HepG2 (cell line): ENCODE results near the gene NTMT1. TPM values are rescaled to one million over a fixed set of nuclear protein-coding genes. Genes with fewer than 3 reads are reported as not detected.

Experiments used
- BHLHE40 ChIP-seq: IDR thresholded peaks from 2 replicates; pipeline ENCODE4 v1.6.1; 2011; ENCODE audit warnings: low read length, improper control_type of control experiment
- CENPBD1 ChIP-seq: sonication (generic); formaldehyde crosslinking; IDR thresholded peaks from 2 replicates; pipeline ENCODE4 v1.8.0; 2022; ENCODE audit warnings: missing genetic modification reagents, low read depth, mild to moderate bottlenecking, borderline replicate concordance
- HMGXB3 ChIP-seq: sonication (generic); formaldehyde crosslinking; IDR thresholded peaks from 2 replicates; pipeline ENCODE4 v1.4.0; 2020; ENCODE audit warnings: missing genetic modification reagents, borderline replicate concordance
- IRX3 ChIP-seq: sonication (generic); formaldehyde crosslinking; IDR thresholded peaks from 2 replicates; pipeline ENCODE4 v1.8.1; 2023; ENCODE audit warnings: mild to moderate bottlenecking, low read depth, missing genetic modification reagents, borderline replicate concordance
- MAZ ChIP-seq, 2 experiments: sonication (generic) in 1 of 2; formaldehyde crosslinking in 1 of 2; IDR thresholded peaks; 2 replicates each; pipeline versions ENCODE4 v1.5.0 to v1.6.1; 2012 to 2020; ENCODE audit warnings: low read depth in 2 of 2, mild to moderate bottlenecking in 2 of 2, borderline replicate concordance in 1 of 2, improper control_type of control experiment in 1 of 2, low read length in 1 of 2, missing genetic modification reagents in 1 of 2, moderate library complexity in 1 of 2
- RORA ChIP-seq: sonication (generic); formaldehyde crosslinking; IDR thresholded peaks from 2 replicates; pipeline ENCODE4 v1.5.0; 2020; ENCODE audit warnings: mild to moderate bottlenecking, missing genetic modification reagents, moderate library complexity
- YY1 ChIP-seq: IDR thresholded peaks from 2 replicates; pipeline ENCODE4 v1.6.1; 2011; ENCODE audit warnings: low read length, low read depth, moderate library complexity, mild to moderate bottlenecking; ENCODE audit not compliant: insufficient read depth, insufficient replicate concordance
- ZBTB34 ChIP-seq: sonication (generic); formaldehyde crosslinking; IDR thresholded peaks from 2 replicates; pipeline ENCODE4 v1.8.0; 2022; ENCODE audit warnings: mild to moderate bottlenecking, missing genetic modification reagents
- ZBTB42 ChIP-seq: sonication (generic); formaldehyde crosslinking; IDR thresholded peaks from 2 replicates; pipeline ENCODE4 v1.5.0; 2020; ENCODE audit warnings: mild to moderate bottlenecking, missing genetic modification reagents
- ZFY ChIP-seq: sonication (generic); formaldehyde crosslinking; IDR thresholded peaks from 2 replicates; pipeline ENCODE4 v1.4.0; 2020; ENCODE audit warnings: missing genetic modification reagents
- ZMAT5 ChIP-seq: sonication (generic); formaldehyde crosslinking; IDR thresholded peaks from 2 replicates; pipeline ENCODE4 v1.5.0; 2020; ENCODE audit warnings: mild to moderate bottlenecking, low read depth, missing genetic modification reagents, borderline replicate concordance
- ZNF275 ChIP-seq: sonication (generic); formaldehyde crosslinking; IDR thresholded peaks from 2 replicates; pipeline ENCODE4 v1.8.0; 2022; ENCODE audit warnings: missing genetic modification reagents, mild to moderate bottlenecking, inconsistent platforms, borderline replicate concordance
- ZNF335 ChIP-seq: sonication (generic); formaldehyde crosslinking; IDR thresholded peaks from 2 replicates; pipeline ENCODE4 v1.4.0; 2020; ENCODE audit warnings: missing genetic modification reagents
- ZNF709 ChIP-seq: sonication (generic); formaldehyde crosslinking; IDR thresholded peaks from 2 replicates; pipeline ENCODE4 v1.5.0; 2020; ENCODE audit warnings: mild to moderate bottlenecking, missing genetic modification reagents
- ZNF724P ChIP-seq: sonication (generic); formaldehyde crosslinking; IDR thresholded peaks from 2 replicates; pipeline ENCODE4 v1.8.0; 2022; ENCODE audit warnings: missing genetic modification reagents, borderline replicate concordance
- ZNF740 ChIP-seq: sonication (generic); formaldehyde crosslinking; IDR thresholded peaks from 2 replicates; pipeline ENCODE4 v1.4.0; 2020; ENCODE audit warnings: missing genetic modification reagents
- ZNF841 ChIP-seq: sonication (generic); formaldehyde crosslinking; IDR thresholded peaks from 2 replicates; pipeline ENCODE4 v1.8.1; 2023; ENCODE audit warnings: missing genetic modification reagents, borderline replicate concordance
- polyA plus RNA-seq, 8 experiments: library from polyadenylated mRNA; depleted of rRNA in 3 of 8; stranded (reverse) in 7 of 8; unstranded in 1 of 8; fragments of >200 nt; fragmentation: Illumina TruSeq in 4 of 8; extraction: Trizol in 4 of 8; gene quantifications; 2 replicates each; pipeline versions ENCODE4 v1.2.1 to v1.2.3, GENCODE V29; 2011 to 2016; ENCODE audit warnings: low read depth in 4 of 8, missing spikeins in 1 of 8, mixed read lengths in 1 of 8; ENCODE audit not compliant: insufficient read depth in 1 of 8
- total RNA-seq, 5 experiments: library from RNA; depleted of rRNA; stranded (reverse); fragments of >200 nt; fragmentation: Illumina TruSeq; extraction: Trizol; gene quantifications; 2 replicates each; pipeline ENCODE4 v1.2.3, GENCODE V29; 2016; ENCODE audit warnings: low read depth in 1 of 5

The NTMT1 gene
- total and polyA plus RNA-seq, 2 of the 13 experiments (the other 11 are each of a cell fraction or from before 2014, with no cell fraction given): 49.1 to 53.8 TPM

GRCh38 chr9:129626079-129626624, at the start of gene NTMT1 (continued):
- peak; percentile 45; the same call in 1 of the 2 replicates for TF ChIP-seq MAZ (IDR thresholded peaks at IDR 0.05; ENCODE audit: borderline replicate concordance, low read depth, low read length)
- TF ChIP-seq MAZ (CRISPR knock-in tag; IDR thresholded peaks at IDR 0.05; ENCODE audit: low read depth): 0 out of 2 replicates have a peak, but pooled peaks have one; percentile 49
- TF ChIP-seq BHLHE40: peak; percentile 94
- TF ChIP-seq HMGXB3 (CRISPR knock-in tag): no peak
- TF ChIP-seq RORA (CRISPR knock-in tag): no peak
- no peak for TF ChIP-seq ZNF335
- TF ChIP-seq ZMAT5 (CRISPR knock-in tag): no peak
- TF ChIP-seq ZNF275 (CRISPR knock-in tag): peak; percentile 20; the same call in 1 of the 2 replicates
- TF ChIP-seq ZBTB34 (CRISPR knock-in tag): 0 out of 2 replicates have a peak, but pooled peaks have one; percentile 40
- no peak for TF ChIP-seq ZNF841 (CRISPR knock-in tag)
- peak; percentile 83; the same call in 1 of the 2 replicates for TF ChIP-seq ZNF709 (CRISPR knock-in tag)
- TF ChIP-seq ZBTB42: no peak
- no peak; the same call in 1 of the 2 replicates for TF ChIP-seq CENPBD1 (CRISPR knock-in tag)
- no peak for TF ChIP-seq YY1
- TF ChIP-seq ZNF740: 0 out of 2 replicates have a peak, but pooled peaks have one; percentile 24
- TF ChIP-seq ZFY (CRISPR knock-in tag): peak; percentile 82; the same call in 1 of the 2 replicates
- TF ChIP-seq ZNF724P (CRISPR knock-in tag): 0 out of 2 replicates have a peak, but pooled peaks have one; percentile 32
- peak; percentile 53; the same call in 1 of the 2 replicates for TF ChIP-seq IRX3 (CRISPR knock-in tag)
